NCI-H1694 treated with DMSO at 0.1 percent for 48 hours (cell line): ENCODE measurements around the gene BCAM.
"Not testable (repeated sequence)": the region's sequence is repeated elsewhere in the genome, so short reads cannot be mapped to it uniquely, and the experiment has no call there.

ENCODE experiments used
- DNase-seq: peaks from one replicate; lab custom pipeline; 2025; lab: John Stamatoyannopoulos, UW

Gene BCAM

DNA sequence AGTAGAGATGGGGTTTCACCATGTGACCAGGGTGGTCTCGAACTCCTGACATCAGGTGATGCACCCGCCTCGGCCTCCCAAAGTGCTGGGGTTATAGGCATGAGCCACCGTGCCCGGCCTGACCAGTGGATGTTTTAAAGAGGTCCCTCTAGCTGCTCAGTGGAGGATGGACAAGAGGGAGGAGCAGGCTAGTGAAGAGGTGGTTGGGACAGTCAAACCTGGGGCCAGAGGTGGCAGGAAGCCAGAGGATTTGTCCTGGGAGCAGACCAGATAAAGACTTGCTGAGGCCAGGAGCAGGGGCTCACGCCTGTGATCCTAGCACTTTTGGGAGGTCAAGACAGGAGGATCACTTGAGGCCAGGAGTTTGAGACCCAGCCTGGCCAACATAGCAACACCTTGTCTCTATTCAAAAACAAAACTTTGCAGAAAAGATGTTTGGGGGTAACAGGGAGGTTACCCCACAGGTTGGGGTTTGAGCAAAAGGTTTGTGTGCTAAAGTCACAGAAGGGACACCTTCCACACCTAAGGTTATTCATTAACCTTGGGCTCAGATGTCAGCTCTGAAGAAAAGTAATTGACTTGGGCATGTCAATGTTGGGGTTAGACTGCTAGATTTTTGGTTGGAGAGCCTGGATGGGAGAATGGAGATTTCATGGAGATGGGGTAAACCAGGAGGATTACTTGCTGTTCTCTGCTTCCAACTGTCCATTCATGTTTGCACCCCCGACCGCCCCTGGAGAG, 9.0 kb downstream of the BCAM start:
- DNase-seq: no peak

DNA sequence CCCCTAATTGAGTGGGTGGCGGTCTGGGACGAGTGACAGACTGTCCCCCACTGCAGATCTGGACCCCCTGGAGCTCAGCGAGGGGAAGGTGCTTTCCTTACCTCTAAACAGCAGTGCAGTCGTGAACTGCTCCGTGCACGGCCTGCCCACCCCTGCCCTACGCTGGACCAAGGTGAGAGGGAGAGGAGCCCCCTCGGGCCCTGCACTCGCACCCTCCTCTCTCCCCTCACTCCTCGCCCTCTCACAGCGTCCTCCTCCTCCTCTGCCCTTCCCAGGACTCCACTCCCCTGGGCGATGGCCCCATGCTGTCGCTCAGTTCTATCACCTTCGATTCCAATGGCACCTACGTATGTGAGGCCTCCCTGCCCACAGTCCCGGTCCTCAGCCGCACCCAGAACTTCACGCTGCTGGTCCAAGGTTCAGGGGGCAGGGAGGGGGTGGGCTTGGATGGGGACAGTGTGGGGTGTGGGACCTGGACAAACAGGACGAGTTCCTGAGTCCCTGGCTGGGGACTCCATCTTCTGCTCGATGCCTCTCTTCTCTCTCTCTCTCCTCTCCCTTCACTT, 9.6 kb downstream of the BCAM start:
- DNase-seq: no peak

DNA sequence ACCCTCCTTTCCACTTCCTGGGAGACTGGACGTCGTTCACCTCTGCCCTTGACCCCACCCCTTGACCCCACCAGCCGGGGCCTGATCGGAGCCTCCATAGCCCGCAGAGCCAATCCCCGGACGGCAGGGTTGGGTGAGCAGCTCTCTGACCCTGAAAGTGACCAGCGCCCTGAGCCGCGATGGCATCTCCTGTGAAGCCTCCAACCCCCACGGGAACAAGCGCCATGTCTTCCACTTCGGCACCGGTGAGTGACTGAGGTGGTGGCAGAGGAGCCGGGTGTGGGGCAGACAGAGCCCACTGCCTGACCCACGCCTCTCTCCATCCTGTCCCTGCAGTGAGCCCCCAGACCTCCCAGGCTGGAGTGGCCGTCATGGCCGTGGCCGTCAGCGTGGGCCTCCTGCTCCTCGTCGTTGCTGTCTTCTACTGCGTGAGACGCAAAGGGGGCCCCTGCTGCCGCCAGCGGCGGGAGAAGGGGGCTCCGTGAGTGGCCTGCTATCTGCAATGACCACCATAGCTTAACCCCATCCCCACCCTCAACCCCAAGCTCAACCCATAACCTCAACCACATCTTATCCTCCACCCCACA, 10.4 kb downstream of the BCAM start:
- no peak for DNase-seq

DNA sequence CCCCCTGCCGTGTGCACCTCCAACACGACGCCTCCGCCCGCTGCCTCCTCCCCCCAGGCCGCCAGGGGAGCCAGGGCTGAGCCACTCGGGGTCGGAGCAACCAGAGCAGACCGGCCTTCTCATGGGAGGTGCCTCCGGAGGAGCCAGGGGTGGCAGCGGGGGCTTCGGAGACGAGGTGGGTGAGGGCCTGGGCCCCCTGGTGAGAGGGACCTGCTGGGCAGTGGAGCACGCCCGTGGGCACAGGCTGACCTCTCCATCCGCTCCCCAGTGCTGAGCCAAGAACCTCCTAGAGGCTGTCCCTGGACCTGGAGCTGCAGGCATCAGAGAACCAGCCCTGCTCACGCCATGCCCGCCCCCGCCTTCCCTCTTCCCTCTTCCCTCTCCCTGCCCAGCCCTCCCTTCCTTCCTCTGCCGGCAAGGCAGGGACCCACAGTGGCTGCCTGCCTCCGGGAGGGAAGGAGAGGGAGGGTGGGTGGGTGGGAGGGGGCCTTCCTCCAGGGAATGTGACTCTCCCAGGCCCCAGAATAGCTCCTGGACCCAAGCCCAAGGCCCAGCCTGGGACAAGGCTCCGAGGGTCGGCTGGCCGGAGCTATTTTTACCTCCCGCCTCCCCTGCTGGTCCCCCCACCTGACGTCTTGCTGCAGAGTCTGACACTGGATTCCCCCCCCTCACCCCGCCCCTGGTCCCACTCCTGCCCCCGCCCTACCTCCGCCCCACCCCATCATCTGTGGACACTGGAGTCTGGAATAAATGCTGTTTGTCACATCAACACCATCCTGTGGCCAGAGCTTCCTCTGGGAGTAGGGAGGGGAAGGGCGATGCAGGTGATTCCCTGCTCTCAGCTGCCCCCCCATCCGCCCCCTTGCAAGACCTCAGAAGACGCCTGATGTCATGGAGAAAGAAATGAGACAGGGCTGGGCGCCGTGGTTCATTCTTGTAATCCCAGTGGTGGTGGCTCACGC, 12.0 kb downstream of the BCAM start:
- no peak for DNase-seq

DNA sequence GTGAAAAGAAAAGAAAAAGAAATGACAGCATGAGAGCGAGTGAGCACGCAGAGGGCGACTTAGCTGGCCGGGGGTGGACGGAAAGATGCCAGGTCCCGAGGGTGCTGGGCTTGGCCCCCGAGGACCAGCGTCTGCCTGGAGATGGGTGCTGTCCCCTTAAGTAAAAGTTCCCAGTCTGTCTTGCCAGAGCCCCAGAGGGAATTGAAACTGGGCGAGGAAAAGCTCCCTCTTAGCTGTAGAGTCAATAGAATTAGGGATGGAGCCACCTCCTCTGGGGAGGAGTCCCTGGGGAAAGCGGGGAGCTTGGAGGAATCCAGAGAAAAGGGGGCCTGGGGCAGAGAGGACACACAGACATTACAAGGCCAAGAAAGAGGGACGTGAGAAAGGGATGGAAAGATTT, 13.3 kb downstream of the BCAM start:
- no peak for DNase-seq

DNA sequence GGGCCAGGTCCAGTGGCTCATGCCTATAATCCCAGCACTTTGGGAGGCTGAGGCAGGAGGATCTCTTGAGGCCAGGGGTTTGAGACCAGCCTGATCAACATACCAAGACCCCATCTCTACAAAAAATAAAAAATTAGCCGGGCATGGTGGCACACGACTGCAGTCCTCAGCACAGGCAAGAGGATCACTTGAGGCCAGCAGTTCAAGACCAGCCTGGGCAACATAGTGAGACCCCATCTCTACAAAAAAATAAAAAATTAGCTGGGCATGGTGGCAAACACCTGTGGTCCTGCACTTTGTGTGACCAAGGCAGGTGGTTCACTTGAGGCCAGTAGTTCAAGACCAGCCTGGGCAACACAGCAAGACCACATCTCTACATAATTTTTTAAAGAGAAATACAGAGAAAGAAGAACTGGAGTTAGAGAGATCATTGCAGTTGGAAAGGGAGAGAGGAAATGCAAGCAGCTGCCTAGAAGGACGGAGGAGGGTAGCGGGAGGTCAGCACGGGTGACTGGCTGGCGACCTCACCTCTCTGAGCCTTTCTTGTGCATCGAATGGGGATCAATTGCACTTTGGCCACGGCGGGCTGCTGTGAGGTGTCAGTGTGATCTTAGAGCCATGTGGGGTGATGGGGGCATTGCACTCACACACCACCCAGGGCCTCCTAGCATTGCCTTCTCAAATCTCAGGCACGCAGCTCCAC, 13.9 kb downstream of the BCAM start:
- no peak for DNase-seq

DNA sequence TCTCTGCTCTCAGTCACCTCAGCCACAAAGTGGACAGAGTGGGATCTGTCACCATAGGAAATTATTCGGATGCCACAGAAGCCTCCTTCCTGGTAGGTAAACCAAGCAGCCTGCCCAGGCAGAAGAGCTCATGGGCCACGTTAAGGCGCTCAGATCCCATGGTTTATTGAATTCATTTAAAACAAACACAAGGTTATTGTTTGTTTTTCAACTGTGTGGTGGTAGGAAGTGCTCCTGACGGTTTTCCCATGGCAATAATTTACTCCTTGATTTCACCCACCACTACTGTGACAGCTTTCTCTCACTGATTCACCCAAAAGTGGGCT, 14.4 kb downstream of the BCAM start:
- DNase-seq: no peak

DNA sequence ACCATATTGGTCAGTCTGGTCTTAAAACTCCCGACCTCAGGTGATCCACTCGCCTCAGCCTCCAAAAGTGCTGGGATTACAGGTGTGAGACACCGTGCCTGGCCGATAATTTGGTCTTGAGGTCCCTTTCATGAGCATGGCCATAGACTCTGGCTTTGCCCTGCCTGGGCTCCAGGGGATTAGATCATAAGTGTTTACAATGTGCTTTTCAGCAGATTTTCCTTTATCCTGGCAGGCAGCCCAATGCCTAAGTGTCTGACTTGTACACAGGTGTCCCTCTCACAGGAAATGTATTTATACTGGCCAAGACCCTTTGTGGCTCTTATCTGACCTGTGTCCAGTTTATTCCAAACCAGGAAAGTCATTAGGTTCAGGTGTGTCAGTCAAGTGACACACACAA, 15.9 kb downstream of the BCAM start:
- no peak for DNase-seq

DNA sequence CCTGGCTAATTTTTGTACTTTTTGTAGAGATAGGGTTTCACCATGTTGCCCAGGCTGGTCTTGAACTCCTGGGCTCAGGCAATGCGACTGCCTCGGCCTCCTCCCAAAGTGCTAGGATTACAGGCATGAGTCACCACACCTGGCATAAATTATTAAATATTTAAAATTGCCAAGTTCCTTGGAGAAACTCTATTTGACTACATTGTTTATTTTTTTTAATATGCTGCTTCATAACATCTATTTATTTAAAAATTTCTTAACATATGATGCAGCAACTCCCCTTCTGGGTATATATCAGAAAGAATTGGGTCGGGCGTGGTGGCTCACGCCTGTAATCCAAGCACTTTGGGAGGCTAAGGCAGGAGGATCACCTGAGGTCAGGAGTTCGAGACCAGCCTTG, 24.0 kb downstream of the BCAM start:
- DNase-seq: not testable (repeated sequence)

DNA sequence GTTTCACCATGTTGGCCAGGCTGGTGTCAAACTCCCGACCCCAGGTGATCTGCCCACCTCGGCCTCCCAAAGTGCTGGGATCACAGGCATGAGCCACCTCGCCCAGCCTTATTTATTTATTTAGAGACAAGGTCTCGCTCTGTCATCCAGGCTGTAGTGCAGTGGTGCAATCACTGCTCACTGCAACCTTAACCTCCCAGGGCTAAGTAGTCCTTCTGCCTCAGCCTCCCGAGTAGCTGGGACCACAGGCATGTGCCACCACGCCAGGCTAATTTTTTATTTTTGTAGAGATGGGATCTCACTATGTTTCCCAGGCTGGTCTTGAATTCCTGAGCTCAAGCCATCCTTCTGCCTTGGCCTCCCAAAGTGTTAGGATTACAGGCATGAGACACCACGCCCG, 25.5 kb downstream of the BCAM start:
- not testable (repeated sequence) for DNase-seq

DNA sequence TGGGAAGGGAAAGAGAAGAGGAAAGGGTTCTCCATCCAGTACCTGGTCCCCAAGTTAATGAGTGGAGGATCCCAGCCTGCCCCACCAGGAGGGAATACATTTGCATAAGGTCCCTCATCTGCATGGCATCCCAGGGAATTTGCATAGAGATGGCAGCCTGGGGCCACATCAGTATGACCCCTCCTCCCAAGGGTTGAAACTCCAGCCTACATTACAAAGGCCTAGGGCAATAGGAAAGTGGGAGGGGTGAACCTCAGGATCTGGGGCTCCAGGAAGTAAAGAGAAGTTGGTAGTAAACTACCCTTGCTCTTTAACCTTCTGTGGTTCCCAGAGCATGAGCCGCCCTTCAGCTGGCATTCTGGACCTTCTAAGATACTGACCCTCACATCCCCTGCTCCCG, 30.4 kb downstream of the BCAM start:
- no peak for DNase-seq

DNA sequence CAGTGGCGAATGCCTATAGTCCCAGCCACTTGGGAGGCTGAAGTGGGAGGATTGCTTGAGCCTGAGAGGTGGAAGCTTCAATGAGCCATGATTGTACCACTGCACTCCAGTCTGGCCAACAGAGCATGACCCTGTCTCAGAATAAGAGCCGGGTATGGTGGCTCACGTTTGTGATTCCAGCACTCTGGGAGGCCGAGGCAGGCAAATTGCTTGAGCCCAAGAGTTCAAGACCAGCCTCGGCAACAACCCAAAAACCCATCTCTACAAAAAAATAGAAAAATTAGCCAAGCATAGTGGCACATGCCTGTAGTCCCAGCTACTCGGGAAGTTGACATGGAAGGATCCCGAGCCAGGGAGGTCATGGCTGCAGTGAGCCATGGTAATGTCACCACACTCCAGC, 31.9 kb downstream of the BCAM start:
- DNase-seq: no peak

DNA sequence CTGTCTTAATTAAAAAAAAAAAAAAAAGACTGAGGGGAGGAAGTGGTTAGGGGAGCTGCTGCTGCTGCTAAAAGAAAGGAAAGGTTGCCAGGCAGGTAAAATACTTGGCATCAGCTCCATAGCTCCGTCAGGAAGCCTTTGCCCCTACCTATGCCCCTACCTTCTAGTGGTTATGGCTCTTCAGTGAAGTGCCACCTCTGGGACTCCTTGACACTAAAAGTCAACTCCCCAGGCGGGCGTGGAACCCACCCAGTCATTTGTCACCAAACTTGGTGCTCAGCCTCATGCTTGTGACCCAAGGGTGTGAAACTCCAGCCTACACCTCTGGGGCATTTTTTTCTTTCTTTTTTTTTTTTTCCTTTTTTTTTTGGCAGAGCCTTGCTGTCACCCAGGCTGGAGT, 32.3 kb downstream of the BCAM start:
- no peak for DNase-seq

DNA sequence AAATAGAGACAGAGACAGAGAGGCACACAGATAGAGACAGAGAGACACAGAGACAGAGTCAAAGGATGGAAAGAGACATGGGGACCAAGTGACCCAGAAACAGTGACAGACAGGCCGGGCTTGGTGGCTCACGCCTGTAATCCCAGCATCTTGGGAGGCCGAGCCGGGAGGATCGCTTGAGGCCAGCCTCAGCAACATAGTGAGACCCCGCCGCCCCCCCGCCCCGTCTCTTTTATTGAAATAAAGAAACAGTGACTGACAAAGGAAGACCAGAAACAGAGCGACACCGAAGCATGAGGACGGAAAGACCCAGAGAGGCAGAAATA, 36.3 kb downstream of the BCAM start:
- no peak for DNase-seq

DNA sequence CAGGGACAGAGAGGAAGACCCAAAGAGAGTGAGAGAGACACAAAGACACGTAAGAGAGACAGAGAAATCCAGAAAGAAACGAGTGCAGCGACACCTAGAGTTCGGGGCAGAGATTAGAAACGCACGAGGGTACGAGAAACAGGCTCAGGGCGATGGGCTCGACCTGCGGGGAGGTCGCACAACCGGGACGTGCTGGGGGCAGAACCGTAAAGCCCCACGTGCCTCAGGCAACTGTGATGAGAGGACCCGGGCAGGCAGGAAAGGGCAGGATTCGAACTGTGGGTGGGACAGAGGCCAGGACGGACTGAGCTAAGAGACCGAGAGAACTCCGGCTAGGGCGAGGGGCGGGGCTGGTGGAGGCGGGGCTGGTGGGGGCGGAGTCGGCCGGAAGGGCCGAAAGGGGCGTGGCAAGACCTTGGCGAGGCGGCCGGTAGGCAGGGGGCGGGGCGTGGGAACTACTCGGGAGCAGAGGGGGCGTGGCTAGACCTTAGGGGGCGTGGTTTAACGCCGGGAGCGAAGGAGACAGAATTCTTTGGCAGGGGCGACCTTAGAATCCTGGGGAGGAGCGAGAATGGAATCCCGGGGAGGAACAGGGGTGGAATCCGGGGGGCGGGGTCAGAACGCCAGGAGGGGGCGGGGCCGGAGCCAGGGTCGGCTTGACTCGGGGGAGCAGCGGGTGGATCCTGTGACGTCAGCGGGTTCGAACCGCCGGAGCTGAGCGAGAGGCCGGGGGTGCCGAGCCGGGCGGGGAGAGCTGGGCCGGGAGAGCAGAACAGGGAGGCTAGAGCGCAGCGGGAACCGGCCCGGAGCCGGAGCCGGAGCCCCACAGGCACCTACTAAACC, 36.9 kb downstream of the BCAM start, which contains the start of gene NECTIN2:
Gene NECTIN2, plus strand, starts transcription at position 686 of the 843 bp plus-strand sequence. CDS start 229 bp downstream, outside the sequence.
- peak; percentile 95 for DNase-seq

DNA sequence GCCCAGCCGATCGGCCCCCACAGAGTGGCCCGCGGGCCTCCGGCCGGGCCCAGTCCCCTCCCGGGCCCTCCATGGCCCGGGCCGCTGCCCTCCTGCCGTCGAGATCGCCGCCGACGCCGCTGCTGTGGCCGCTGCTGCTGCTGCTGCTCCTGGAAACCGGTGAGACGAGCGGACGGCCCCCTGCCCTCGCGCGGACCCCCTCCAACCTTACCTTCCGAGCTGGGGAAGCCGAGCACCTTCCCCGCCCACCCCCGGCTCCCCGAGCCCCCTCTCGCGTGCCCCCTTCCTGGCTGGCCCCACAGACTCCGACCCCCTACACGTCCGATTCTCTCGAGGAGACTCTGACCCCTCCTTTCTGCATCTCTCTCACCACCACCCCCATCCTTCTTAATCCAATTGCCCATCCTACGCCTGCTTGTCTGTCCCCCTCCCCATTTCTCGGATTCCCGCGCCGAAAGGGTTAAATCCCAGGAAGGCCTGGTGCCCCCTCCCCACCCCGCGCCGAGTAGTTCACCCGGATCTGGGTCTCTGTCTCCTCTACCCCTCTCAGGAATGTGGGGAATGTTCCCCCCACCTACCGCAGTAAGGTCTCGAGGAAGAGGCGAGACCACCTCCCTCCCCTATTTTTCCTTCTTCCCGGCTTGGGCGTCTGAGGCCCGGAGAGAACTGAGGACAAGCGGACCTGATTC, 37.7 kb downstream of the BCAM start:
- no peak for DNase-seq

DNA sequence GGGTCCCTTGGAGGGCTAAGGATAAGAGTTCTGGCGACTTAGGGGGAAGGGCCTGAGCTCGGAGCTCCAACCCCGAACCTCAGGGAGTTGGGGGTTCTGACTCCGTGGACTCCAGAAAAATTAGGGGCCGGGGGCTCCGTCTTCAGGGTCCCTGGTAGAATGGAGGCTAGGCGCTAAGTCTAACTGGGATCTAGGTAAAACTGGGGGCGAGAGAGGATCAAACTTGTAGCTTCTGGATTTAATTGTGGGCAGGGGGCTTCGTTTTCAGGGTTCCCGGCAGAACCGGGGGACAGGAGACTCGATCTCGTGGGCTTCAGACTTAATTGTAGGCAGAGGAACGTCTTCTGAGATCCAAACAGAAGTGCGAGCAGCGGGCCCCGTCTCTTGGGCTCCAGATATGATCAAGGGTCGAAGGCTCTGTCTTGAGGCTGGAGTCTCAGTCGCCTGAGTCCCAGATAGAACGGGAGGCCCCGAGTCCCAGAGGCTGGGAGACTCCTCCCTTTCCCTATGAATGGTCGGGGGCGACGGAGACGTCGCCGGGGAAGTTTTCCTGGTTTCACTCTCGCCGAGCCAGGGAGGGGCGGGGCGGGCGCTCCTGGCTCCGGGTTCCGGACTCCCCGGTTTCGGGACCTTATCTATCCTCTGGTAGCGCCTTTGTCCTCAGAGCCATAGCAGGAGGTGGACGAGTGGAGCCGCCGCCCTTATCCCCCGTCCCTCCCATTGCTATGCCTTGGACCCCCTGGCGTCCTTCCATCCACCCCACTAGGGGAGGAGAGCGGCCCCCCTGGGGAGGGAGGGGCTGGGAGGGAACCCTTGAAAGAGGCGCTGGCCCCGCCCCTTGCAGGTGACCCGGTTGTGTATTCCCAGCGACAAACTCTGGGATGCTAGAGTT, 38.5 kb downstream of the BCAM start:
- no peak for DNase-seq

DNA sequence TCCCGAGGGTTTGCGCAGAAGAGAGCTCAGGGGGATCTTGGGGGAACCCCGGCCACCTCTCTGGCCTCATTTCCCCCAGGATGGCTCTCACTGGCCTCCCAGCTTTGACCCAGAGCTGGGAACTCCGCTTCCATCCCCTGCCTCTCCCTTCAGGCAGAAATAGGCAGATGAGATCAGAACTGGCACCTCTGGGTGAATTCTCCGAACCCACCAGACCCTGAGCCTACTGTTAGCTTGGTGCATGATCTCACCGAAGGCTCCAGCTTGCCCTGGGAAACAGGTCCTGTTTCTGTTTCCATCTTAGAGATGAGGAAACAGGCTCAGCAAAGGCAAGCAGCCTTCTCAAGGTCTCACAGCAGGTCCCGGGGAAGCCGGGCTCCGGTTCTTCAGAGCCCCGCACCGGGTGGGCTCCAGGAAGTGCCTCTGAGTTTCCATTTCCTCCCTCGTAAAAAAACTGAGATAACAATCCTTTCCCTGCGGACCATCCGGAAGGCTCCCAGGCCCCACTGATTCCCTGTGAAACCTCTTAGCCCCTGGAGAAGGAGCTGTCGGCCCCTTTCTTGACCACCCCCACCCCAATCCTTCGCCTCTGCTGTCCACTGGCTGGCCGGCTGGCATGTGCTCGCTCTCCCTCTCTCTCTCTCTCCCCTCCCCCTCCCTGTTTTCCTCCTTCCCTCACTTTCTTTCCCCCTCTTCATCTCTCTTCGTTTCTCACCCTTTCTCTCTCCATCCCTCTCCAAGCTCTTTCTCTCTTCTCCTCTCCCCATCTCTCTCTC, 39.3 kb downstream of the BCAM start:
- DNase-seq: no peak
